Neural cell (in vitro differentiated cells): Measurements from ENCODE around the gene NPHP4. TPM values are rescaled to one million over a fixed set of nuclear protein-coding genes. Genes with fewer than 3 reads are reported as not detected.

Source experiments
- H2AFZ ChIP-seq: fragments of 200-600, 300-800 bp; sonication (generic), shearing (Covaris generic); 2 replicates; pipeline ENCODE4 v1.6.0; 2014; ENCODE audit warnings: low read depth, mild to moderate bottlenecking, antibody characterized with exemption, low read length, moderate library complexity
- H3F3A ChIP-seq: fragments of 200-600 bp; shearing (Covaris generic); 2 replicates; pipeline ENCODE4 v1.6.1; 2016; ENCODE audit warnings: mild to moderate bottlenecking, moderate library complexity, mixed read lengths, antibody characterized with exemption, low read length; ENCODE audit not compliant: insufficient read depth, poor library complexity, severe bottlenecking
- H3K27ac ChIP-seq: fragments of 200-600, 300-800 bp; sonication (generic), shearing (Covaris generic); 2 replicates; pipeline ENCODE4 v1.5.1; 2014; ENCODE audit warnings: mild to moderate bottlenecking, low read length, moderate library complexity
- H3K27me3 ChIP-seq: fragments of 300-800, 200-600 bp; sonication (generic), shearing (Covaris generic); 2 replicates; pipeline ENCODE4 v1.6.0; 2014; ENCODE audit warnings: mild to moderate bottlenecking, low read depth, low read length, moderate library complexity; ENCODE audit not compliant: insufficient read depth
- H3K36me3 ChIP-seq: fragments of 300-800, 200-600 bp; sonication (generic), shearing (Covaris generic); 2 replicates; pipeline ENCODE4 v1.5.1; 2014; ENCODE audit warnings: mild to moderate bottlenecking, antibody characterized with exemption, low read length, moderate library complexity; ENCODE audit not compliant: insufficient read depth
- H3K4me2 ChIP-seq: fragments of 300-800, 200-600 bp; sonication (generic), shearing (Covaris generic); 2 replicates; pipeline ENCODE4 v1.6.0; 2014; ENCODE audit warnings: mild to moderate bottlenecking, low read length
- H3K4me3 ChIP-seq: fragments of 300-800, 200-600 bp; sonication (generic), shearing (Covaris generic); 2 replicates; pipeline ENCODE4 v1.5.1; 2014; ENCODE audit warnings: mild to moderate bottlenecking, low read length, moderate library complexity
- H3K79me2 ChIP-seq: fragments of 200-600 bp; shearing (Covaris generic); replicated peaks from 2 replicates; pipeline ENCODE4 v1.6.0; 2014; ENCODE audit warnings: mild to moderate bottlenecking, low read length, moderate library complexity; ENCODE audit not compliant: insufficient read depth
- H3K9ac ChIP-seq: fragments of 300-800, 200-600 bp; sonication (generic), shearing (Covaris generic); 2 replicates; pipeline ENCODE4 v1.6.1; 2016; ENCODE audit warnings: mild to moderate bottlenecking, low read length, mixed read lengths
- H3K9me2 ChIP-seq: fragments of 200-600 bp; shearing (Covaris generic); 2 replicates; pipeline ENCODE4 v1.6.1; 2016; ENCODE audit warnings: mild to moderate bottlenecking, low read length, mixed read lengths; ENCODE audit not compliant: insufficient read depth
- H3K9me3 ChIP-seq: fragments of 200-600, 300-800 bp; sonication (generic), shearing (Covaris generic); 2 replicates; pipeline ENCODE4 v1.6.1; 2016; ENCODE audit warnings: mild to moderate bottlenecking, mixed run types, low read length, moderate library complexity, mixed read lengths
- H4K20me1 ChIP-seq: fragments of 200-600 bp; shearing (Covaris generic); 2 replicates; pipeline ENCODE4 v1.6.1; 2016; ENCODE audit warnings: mild to moderate bottlenecking, mixed run types; ENCODE audit not compliant: insufficient read depth
- CTCF ChIP-seq: fragments of 450-650 bp; IDR thresholded peaks from 2 replicates; pipeline ENCODE4 v1.5.1; 2014; ENCODE audit warnings: antibody characterized with exemption, mild to moderate bottlenecking, moderate library complexity; ENCODE audit not compliant: poor library complexity, severe bottlenecking
- EP300 ChIP-seq: fragments of 450-650 bp; conservative IDR thresholded peaks from 2 replicates; pipeline ENCODE4 v1.6.1; 2014; ENCODE audit warnings: antibody characterized with exemption, mild to moderate bottlenecking, moderate library complexity; ENCODE audit not compliant: poor library complexity, severe bottlenecking
- EZH2 ChIP-seq: fragments of 200-600, 300-800 bp; shearing (Covaris generic), sonication (generic); IDR thresholded peaks from 2 replicates; pipeline ENCODE4 v1.6.1; 2014; ENCODE audit warnings: antibody characterized with exemption, low read length, borderline replicate concordance, mild to moderate bottlenecking; ENCODE audit not compliant: insufficient read depth, poor library complexity, severe bottlenecking
- MXI1 ChIP-seq: fragments of 450-650 bp; conservative IDR thresholded peaks from 2 replicates; pipeline ENCODE4 v1.6.1; 2014; ENCODE audit warnings: antibody characterized with exemption, mild to moderate bottlenecking; ENCODE audit not compliant: poor library complexity, severe bottlenecking
- POLR2AphosphoS5 ChIP-seq: IDR thresholded peaks from 2 replicates; pipeline ENCODE4 v1.6.1; 2012
- RAD21 ChIP-seq: fragments of 450-650 bp; conservative IDR thresholded peaks from 2 replicates; pipeline ENCODE4 v1.6.1; 2014; ENCODE audit warnings: antibody characterized with exemption, mild to moderate bottlenecking, moderate library complexity
- REST ChIP-seq: IDR thresholded peaks from 2 replicates; pipeline ENCODE4 v1.6.1; 2012; ENCODE audit warnings: borderline replicate concordance
- SMC3 ChIP-seq: fragments of 450-650 bp; conservative IDR thresholded peaks from 2 replicates; pipeline ENCODE4 v1.6.1; 2014; ENCODE audit warnings: antibody characterized with exemption, mild to moderate bottlenecking, moderate library complexity; ENCODE audit not compliant: poor library complexity
- TAF1 ChIP-seq: IDR thresholded peaks from 2 replicates; pipeline ENCODE4 v1.6.1; 2012; ENCODE audit warnings: low read depth
- polyA plus RNA-seq: library from polyadenylated mRNA; depleted of rRNA; stranded (reverse); fragments of >200 nt; gene quantifications from 2 replicates; pipeline ENCODE4 v1.2.3, GENCODE V29; 2014

NPHP4 gene
- polyA plus RNA-seq, 1 donor from 2014 or later, result 17.1 TPM

GRCh38 chr1:5976231-5976630 is 16.0 kb downstream of the NPHP4 start:
- Histone ChIP-seq H3F3A (no peaks in the 10 kb centered on the region), H2AFZ (no peak overlapping the region), H3K27me3 (no peaks in the 10 kb centered on the region), H3K9me3 (no peaks in the 10 kb centered on the region), H3K79me2 (no peaks in the 10 kb centered on the region), H3K9me2 (no peaks in the 10 kb centered on the region), H4K20me1 (no peaks in the 10 kb centered on the region), H3K36me3 (no peaks in the 10 kb centered on the region), H3K4me2 (no peak overlapping the region), H3K4me3 (no peak overlapping the region), H3K27ac (no peak overlapping the region), H3K9ac (no peak overlapping the region)
- no peak for TF ChIP-seq MXI1
- no peak for TF ChIP-seq SMC3
- no peak for TF ChIP-seq REST
- no peak for TF ChIP-seq POLR2AphosphoS5
- TF ChIP-seq RAD21, result no peak
- TF ChIP-seq EZH2, result no peak
- TF ChIP-seq EP300, result no peak
- TF ChIP-seq CTCF, result no peak
- TF ChIP-seq TAF1, result no peak

- H3K9me2 ChIP-seq, result no peaks in the 10 kb centered on the region
- no peak overlapping the region for H3K9ac ChIP-seq
- no peak overlapping the region for H3K4me2 ChIP-seq
- no peaks in the 10 kb centered on the region for H3F3A ChIP-seq
- H3K9me3 ChIP-seq, result no peaks in the 10 kb centered on the region
- no peaks in the 10 kb centered on the region for H4K20me1 ChIP-seq
- no peaks in the 10 kb centered on the region for H3K79me2 ChIP-seq
- no peak overlapping the region for H3K27ac ChIP-seq
- no peaks in the 10 kb centered on the region for H3K36me3 ChIP-seq
- no peak overlapping the region for H3K4me3 ChIP-seq
- no peak overlapping the region for H2AFZ ChIP-seq
- no peaks in the 10 kb centered on the region for H3K27me3 ChIP-seq
- peak; percentile 52 for TF ChIP-seq MXI1
- TF ChIP-seq CTCF, result peak; percentile 79
- peak; percentile 76 for TF ChIP-seq SMC3
- peak; percentile 83 for TF ChIP-seq RAD21
- no peak for TF ChIP-seq EZH2
These were observed 16.9 kb downstream of the NPHP4 start for GRCh38 chr1:5975133-5975880.
